PC-9 (cell line): ENCODE measurements around the gene POMP.

Experiments used
- EZH2 ChIP-seq: fragments of 200-600 bp; sonication (generic); IDR thresholded peaks from 2 replicates; pipeline ENCODE4 v1.8.0; 2017; ENCODE audit warnings: antibody characterized with exemption, low read depth
- TF ChIP-seq, protein P1 (sequence below): fragments of 200-600 bp; sonication (generic); conservative IDR thresholded peaks from 2 replicates; pipeline ENCODE4 v1.6.1; 2017; ENCODE audit warnings: mixed run types, antibody characterized with exemption, mild to moderate bottlenecking, moderate library complexity

DNA sequence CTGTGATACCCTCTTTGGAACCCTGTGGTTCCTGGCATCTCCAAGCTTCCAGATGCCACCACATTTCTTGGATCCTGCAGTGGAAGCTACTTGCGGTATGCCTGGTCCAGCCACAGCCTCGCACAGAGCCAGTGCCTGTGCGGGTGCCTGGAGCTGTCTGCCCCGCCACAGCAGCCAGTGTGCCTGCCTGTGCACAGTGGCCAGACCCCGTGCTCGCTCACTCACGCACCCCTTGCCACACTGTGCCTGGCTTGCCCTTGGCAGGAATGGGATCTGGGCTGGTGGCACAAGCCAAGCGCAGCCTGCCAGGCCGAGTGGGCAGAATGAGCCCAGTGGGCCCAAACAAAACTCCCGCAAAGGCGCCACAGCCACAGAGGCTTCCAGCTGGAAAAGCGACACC, 26.2 kb downstream of the POMP start:
- TF ChIP-seq, protein P1, sequence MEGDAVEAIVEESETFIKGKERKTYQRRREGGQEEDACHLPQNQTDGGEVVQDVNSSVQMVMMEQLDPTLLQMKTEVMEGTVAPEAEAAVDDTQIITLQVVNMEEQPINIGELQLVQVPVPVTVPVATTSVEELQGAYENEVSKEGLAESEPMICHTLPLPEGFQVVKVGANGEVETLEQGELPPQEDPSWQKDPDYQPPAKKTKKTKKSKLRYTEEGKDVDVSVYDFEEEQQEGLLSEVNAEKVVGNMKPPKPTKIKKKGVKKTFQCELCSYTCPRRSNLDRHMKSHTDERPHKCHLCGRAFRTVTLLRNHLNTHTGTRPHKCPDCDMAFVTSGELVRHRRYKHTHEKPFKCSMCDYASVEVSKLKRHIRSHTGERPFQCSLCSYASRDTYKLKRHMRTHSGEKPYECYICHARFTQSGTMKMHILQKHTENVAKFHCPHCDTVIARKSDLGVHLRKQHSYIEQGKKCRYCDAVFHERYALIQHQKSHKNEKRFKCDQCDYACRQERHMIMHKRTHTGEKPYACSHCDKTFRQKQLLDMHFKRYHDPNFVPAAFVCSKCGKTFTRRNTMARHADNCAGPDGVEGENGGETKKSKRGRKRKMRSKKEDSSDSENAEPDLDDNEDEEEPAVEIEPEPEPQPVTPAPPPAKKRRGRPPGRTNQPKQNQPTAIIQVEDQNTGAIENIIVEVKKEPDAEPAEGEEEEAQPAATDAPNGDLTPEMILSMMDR, result no peak
- no peak for TF ChIP-seq EZH2
